HepG2 (cell line): Measurements from ENCODE around the gene VWA3A. TPM values are rescaled to one million over a fixed set of nuclear protein-coding genes. Genes with fewer than 3 reads are reported as not detected.

Experiments
- ATF7 ChIP-seq, 2 experiments: fragments of 450-650 bp in 1 of 2; sonication (generic) in 1 of 2; formaldehyde crosslinking in 1 of 2; IDR thresholded peaks; 2 replicates each; pipeline versions ENCODE4 v1.4.0 to v1.6.1; 2016 to 2020; ENCODE audit warnings: antibody characterized with exemption in 1 of 2, mild to moderate bottlenecking in 1 of 2, missing genetic modification reagents in 1 of 2
- ATM ChIP-seq: fragments of 450-650 bp; IDR thresholded peaks from 2 replicates; pipeline ENCODE4 v1.7.1; 2017; ENCODE audit warnings: mild to moderate bottlenecking, borderline replicate concordance
- BRCA1 ChIP-seq: sonication (generic); formaldehyde crosslinking; IDR thresholded peaks from 2 replicates; pipeline ENCODE4 v1.4.0; 2020; ENCODE audit warnings: missing genetic modification reagents
- CCAR2 ChIP-seq: fragments of 200-400 bp; formaldehyde crosslinking; optimal IDR thresholded peaks from 2 replicates; pipeline ENCODE3; 2018; ENCODE audit warnings: low read depth, mild to moderate bottlenecking, low read length, moderate library complexity
- DMAP1 ChIP-seq: IDR thresholded peaks from 2 replicates; pipeline ENCODE4 v1.6.1; 2016
- FOXK2 ChIP-seq: fragments of 450-650 bp; IDR thresholded peaks from 2 replicates; pipeline ENCODE4 v1.6.1; 2016
- FOXO1 ChIP-seq: sonication (generic); formaldehyde crosslinking; IDR thresholded peaks from 2 replicates; pipeline ENCODE4 v1.4.0; 2020; ENCODE audit warnings: missing genetic modification reagents
- HNRNPLL ChIP-seq: fragments of 200-400 bp; formaldehyde crosslinking; IDR thresholded peaks from 2 replicates; pipeline ENCODE4 v1.6.1; 2017; ENCODE audit warnings: mild to moderate bottlenecking, low read depth, low read length; ENCODE audit not compliant: poor library complexity, severe bottlenecking
- JUND ChIP-seq: sonication (generic); formaldehyde crosslinking; IDR thresholded peaks from 2 replicates; pipeline ENCODE4 v1.8.0; 2022; ENCODE audit warnings: mild to moderate bottlenecking, missing genetic modification reagents
- NFKBIZ ChIP-seq: IDR thresholded peaks from 2 replicates; pipeline ENCODE4 v1.6.1; 2018; ENCODE audit warnings: missing genetic modification reagents, missing compliant biosample characterization
- NFRKB ChIP-seq: fragments of 450-650 bp; IDR thresholded peaks from 2 replicates; pipeline ENCODE4 v1.6.1; 2017
- PLRG1 ChIP-seq: fragments of 450-650 bp; conservative IDR thresholded peaks from 2 replicates; pipeline ENCODE4 v1.6.1; 2016
- RAD51 ChIP-seq: fragments of 450-650 bp; IDR thresholded peaks from 2 replicates; pipeline ENCODE4 v1.6.1; 2016; ENCODE audit warnings: borderline replicate concordance
- SRF ChIP-seq: IDR thresholded peaks from 2 replicates; pipeline ENCODE4 v1.6.1; 2011; ENCODE audit warnings: mild to moderate bottlenecking, low read depth, low read length, moderate library complexity
- SRY ChIP-seq: sonication (generic); formaldehyde crosslinking; IDR thresholded peaks from 2 replicates; pipeline ENCODE4 v1.8.0; 2022; ENCODE audit warnings: mild to moderate bottlenecking, missing genetic modification reagents
- ZFP1 ChIP-seq: IDR thresholded peaks from 2 replicates; pipeline ENCODE4 v1.6.1; 2016
- ZNF75D ChIP-seq: sonication (generic); formaldehyde crosslinking; IDR thresholded peaks from 2 replicates; pipeline ENCODE4 v1.8.1; 2023; ENCODE audit warnings: missing genetic modification reagents, mild to moderate bottlenecking, borderline replicate concordance
- ZNF775 ChIP-seq: sonication (generic); formaldehyde crosslinking; IDR thresholded peaks from 2 replicates; pipeline ENCODE4 v1.4.0; 2020; ENCODE audit warnings: missing genetic modification reagents, mild to moderate bottlenecking, moderate library complexity, borderline replicate concordance
- polyA plus RNA-seq, 8 experiments: library from polyadenylated mRNA; depleted of rRNA in 3 of 8; stranded (reverse) in 7 of 8; unstranded in 1 of 8; fragments of >200 nt; fragmentation: Illumina TruSeq in 4 of 8; extraction: Trizol in 4 of 8; gene quantifications; 2 replicates each; pipeline versions ENCODE4 v1.2.1 to v1.2.3, GENCODE V29; 2011 to 2016; ENCODE audit warnings: low read depth in 4 of 8, missing spikeins in 1 of 8, mixed read lengths in 1 of 8; ENCODE audit not compliant: insufficient read depth in 1 of 8
- total RNA-seq, 5 experiments: library from RNA; depleted of rRNA; stranded (reverse); fragments of >200 nt; fragmentation: Illumina TruSeq; extraction: Trizol; gene quantifications; 2 replicates each; pipeline ENCODE4 v1.2.3, GENCODE V29; 2016; ENCODE audit warnings: low read depth in 1 of 5
- TF ChIP-seq, protein P1 (sequence below), 2 experiments: fragments of 450-650 bp in 1 of 2; sonication (generic) in 1 of 2; formaldehyde crosslinking in 1 of 2; IDR thresholded peaks; 2 replicates each; pipeline versions ENCODE4 v1.6.1 to v1.8.0; 2016 to 2022; ENCODE audit warnings: antibody characterized with exemption in 1 of 2, mild to moderate bottlenecking in 1 of 2, missing genetic modification reagents in 1 of 2
- TF ChIP-seq, protein P2 (sequence below): sonication (generic); formaldehyde crosslinking; IDR thresholded peaks from 2 replicates; pipeline ENCODE4 v1.5.1; 2020; ENCODE audit warnings: mild to moderate bottlenecking, missing genetic modification reagents, moderate library complexity
- TF ChIP-seq, protein P3 (sequence below): sonication (generic); formaldehyde crosslinking; IDR thresholded peaks from 2 replicates; pipeline ENCODE4 v1.5.1; 2020; ENCODE audit warnings: missing genetic modification reagents, mild to moderate bottlenecking, borderline replicate concordance

VWA3A gene
- total and polyA plus RNA-seq, 2 of the 13 experiments (the other 11 are each of a cell fraction or from before 2014, with no cell fraction given), result 0.03 to 0.07 TPM

DNA sequence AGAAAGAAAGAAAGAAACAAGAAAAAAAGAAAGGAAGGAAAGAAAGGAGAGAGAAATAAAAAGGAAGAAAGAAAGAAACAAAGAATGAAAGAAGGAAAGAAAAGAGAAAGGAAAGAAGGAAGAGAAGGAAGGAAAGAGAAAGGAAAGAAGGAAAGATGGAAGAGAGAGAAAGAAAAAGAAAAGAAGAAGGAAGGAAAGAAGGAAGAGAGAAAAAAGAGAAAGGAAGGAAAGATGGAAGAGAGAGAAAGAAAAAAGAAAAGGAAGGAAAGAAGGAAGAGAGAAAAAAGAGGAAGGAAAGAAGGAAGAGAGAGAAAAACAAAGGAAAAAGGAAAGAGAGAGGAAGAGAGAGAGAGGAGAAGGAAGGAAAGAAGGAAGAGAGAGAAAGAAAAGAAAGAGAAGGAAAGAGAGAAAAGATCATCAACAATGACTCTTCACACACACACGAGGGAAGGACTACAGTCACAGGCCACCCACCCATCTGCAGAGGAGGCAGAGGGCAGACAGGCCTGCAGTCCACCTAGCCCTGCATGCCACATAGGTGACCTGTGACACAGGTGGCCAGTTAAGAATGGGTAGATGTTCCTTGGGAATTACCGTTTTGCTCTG lies 23.9 kb downstream of the VWA3A start (continued):
- TF ChIP-seq, protein P1, sequence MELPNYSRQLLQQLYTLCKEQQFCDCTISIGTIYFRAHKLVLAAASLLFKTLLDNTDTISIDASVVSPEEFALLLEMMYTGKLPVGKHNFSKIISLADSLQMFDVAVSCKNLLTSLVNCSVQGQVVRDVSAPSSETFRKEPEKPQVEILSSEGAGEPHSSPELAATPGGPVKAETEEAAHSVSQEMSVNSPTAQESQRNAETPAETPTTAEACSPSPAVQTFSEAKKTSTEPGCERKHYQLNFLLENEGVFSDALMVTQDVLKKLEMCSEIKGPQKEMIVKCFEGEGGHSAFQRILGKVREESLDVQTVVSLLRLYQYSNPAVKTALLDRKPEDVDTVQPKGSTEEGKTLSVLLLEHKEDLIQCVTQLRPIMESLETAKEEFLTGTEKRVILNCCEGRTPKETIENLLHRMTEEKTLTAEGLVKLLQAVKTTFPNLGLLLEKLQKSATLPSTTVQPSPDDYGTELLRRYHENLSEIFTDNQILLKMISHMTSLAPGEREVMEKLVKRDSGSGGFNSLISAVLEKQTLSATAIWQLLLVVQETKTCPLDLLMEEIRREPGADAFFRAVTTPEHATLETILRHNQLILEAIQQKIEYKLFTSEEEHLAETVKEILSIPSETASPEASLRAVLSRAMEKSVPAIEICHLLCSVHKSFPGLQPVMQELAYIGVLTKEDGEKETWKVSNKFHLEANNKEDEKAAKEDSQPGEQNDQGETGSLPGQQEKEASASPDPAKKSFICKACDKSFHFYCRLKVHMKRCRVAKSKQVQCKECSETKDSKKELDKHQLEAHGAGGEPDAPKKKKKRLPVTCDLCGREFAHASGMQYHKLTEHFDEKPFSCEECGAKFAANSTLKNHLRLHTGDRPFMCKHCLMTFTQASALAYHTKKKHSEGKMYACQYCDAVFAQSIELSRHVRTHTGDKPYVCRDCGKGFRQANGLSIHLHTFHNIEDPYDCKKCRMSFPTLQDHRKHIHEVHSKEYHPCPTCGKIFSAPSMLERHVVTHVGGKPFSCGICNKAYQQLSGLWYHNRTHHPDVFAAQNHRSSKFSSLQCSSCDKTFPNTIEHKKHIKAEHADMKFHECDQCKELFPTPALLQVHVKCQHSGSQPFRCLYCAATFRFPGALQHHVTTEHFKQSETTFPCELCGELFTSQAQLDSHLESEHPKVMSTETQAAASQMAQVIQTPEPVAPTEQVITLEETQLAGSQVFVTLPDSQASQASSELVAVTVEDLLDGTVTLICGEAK (IDR thresholded peaks at IDR 0.05), result peak; percentile 34; the same call in 1 of the 2 replicates
- TF ChIP-seq, protein P1 (CRISPR knock-in tag; IDR thresholded peaks at IDR 0.05), result no peak
- TF ChIP-seq, protein P2, sequence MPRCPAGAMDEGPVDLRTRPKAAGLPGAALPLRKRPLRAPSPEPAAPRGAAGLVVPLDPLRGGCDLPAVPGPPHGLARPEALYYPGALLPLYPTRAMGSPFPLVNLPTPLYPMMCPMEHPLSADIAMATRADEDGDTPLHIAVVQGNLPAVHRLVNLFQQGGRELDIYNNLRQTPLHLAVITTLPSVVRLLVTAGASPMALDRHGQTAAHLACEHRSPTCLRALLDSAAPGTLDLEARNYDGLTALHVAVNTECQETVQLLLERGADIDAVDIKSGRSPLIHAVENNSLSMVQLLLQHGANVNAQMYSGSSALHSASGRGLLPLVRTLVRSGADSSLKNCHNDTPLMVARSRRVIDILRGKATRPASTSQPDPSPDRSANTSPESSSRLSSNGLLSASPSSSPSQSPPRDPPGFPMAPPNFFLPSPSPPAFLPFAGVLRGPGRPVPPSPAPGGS (CRISPR knock-in tag), result no peak
- TF ChIP-seq JUND, result no peak
- peak; percentile 76; the same call in 1 of the 2 replicates for TF ChIP-seq PLRG1
- TF ChIP-seq SRY (CRISPR knock-in tag), result no peak
- peak; percentile 19; the same call in 1 of the 2 replicates for TF ChIP-seq ATF7 (IDR thresholded peaks at IDR 0.05)
- TF ChIP-seq ATF7 (CRISPR knock-in tag; IDR thresholded peaks at IDR 0.05), result no peak
- TF ChIP-seq, protein P3, sequence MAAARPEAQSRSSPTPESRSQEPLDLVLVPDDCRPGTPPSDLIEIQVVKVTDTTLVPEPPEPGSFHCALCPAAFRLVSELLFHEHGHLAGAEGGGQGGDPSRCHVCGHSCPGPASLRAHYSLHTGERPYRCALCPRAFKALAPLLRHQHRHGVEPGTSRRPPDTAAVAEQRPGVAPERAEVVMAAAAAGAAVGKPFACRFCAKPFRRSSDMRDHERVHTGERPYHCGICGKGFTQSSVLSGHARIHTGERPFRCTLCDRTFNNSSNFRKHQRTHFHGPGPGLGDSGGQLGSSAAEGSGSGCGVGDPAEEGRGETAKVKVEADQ (CRISPR knock-in tag), result no peak
- TF ChIP-seq ZNF775 (CRISPR knock-in tag), result no peak
- TF ChIP-seq CCAR2, result no peak
- TF ChIP-seq ZNF75D (CRISPR knock-in tag), result no peak
- peak; percentile 50 for TF ChIP-seq FOXK2
- TF ChIP-seq NFRKB, result peak; percentile 40; the same call in 1 of the 2 replicates
- TF ChIP-seq RAD51, result peak; percentile 41; the same call in 1 of the 2 replicates
- no peak for TF ChIP-seq NFKBIZ (CRISPR knock-in tag)
- no peak for TF ChIP-seq SRF
- TF ChIP-seq BRCA1, result no peak
- TF ChIP-seq DMAP1, result no peak
- TF ChIP-seq HNRNPLL, result no peak
- peak; percentile 90 for TF ChIP-seq ATM
- TF ChIP-seq ZFP1 (CRISPR knock-in tag), result no peak
- TF ChIP-seq FOXO1, result no peak
